Measurements from ENCODE around the gene TMEM178B. TPM values are rescaled to one million over a fixed set of nuclear protein-coding genes. Genes with fewer than 3 reads are reported as not detected.

Gene TMEM178B
- total RNA-seq, 2 experiments from 2014 or later: 0.05 TPM

- intact Hi-C loops (cut with micrococcal nuclease): no loop called here
- DNase-seq: no peak
- H3K27me3 Mint-ChIP-seq (ENCODE audit: low read depth): peaks cover 17% of the 10 kb centered on the region
- no peaks in the 10 kb centered on the region for H3K4me1 Mint-ChIP-seq (ENCODE audit: low read depth)
- CTCF ChIA-PET: no interaction called here
- no peaks in the 10 kb centered on the region for H3K9me3 Mint-ChIP-seq
- H3K4me3 Mint-ChIP-seq: no peak overlapping the region
- no peak overlapping the region for H3K27ac Mint-ChIP-seq
- no peaks in the 10 kb centered on the region for H3K36me3 Mint-ChIP-seq (ENCODE audit: low read depth)
Measured at GRCh38 chr7:141460781-141461715, 387.2 kb downstream of the TMEM178B start.

DNA sequence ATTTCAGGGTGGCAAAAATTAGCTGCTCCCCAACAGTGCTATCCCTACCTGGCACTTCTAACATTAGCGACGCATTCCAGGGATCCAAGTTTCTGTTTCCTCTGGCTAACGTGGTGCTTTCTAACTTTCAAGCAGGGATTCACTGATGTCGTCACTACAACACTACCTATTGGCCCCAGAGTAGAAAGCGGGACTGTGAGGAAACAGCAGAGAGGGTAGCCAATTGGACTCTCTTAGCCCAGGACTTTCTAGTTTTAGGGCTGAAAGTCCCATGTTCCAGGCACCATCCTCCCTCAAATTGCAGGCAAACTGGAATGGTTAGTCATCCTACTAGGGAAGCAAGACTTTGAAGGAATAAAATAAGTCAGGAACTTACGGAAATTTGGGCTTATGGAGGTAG, 388.1 kb downstream of the TMEM178B start:
- CTCF ChIA-PET: no interaction called here

GRCh38 chr7:141462958-141463357, 389.1 kb downstream of the TMEM178B start:
- H3K4me3 Mint-ChIP-seq: no peak overlapping the region
- H3K36me3 Mint-ChIP-seq (ENCODE audit: low read depth): no peaks in the 10 kb centered on the region

More for the DNA sequence above, 388.1 kb downstream of the TMEM178B start:
- DNase-seq: no peak
- no peaks in the 10 kb centered on the region for H3K4me1 Mint-ChIP-seq (ENCODE audit: low read depth)
- H3K27ac Mint-ChIP-seq: no peak overlapping the region
- H3K36me3 Mint-ChIP-seq (ENCODE audit: low read depth): no peaks in the 10 kb centered on the region
- peaks cover 18% of the 10 kb centered on the region for H3K27me3 Mint-ChIP-seq (ENCODE audit: low read depth)
- no peak overlapping the region for H3K4me3 Mint-ChIP-seq
- intact Hi-C loops (cut with micrococcal nuclease): no loop called here
- no peaks in the 10 kb centered on the region for H3K9me3 Mint-ChIP-seq

GRCh38 chr7:141463986-141464385, 390.1 kb downstream of the TMEM178B start:
- no peak overlapping the region for H3K4me3 Mint-ChIP-seq
- no peak for DNase-seq
- H3K27ac Mint-ChIP-seq: no peak overlapping the region
- H3K4me1 Mint-ChIP-seq (ENCODE audit: low read depth): no peaks in the 10 kb centered on the region
- H3K36me3 Mint-ChIP-seq (ENCODE audit: low read depth): no peaks in the 10 kb centered on the region
- H3K27me3 Mint-ChIP-seq (ENCODE audit: low read depth): peaks cover 17% of the 10 kb centered on the region
- CTCF ChIA-PET: no interaction called here
- H3K9me3 Mint-ChIP-seq: no peaks in the 10 kb centered on the region
- intact Hi-C loops (cut with micrococcal nuclease): no loop called here

More at GRCh38 chr7:141462958-141463357, 389.1 kb downstream of the TMEM178B start:
- no peaks in the 10 kb centered on the region for H3K4me1 Mint-ChIP-seq (ENCODE audit: low read depth)
- intact Hi-C loops (cut with micrococcal nuclease): no loop called here
- CTCF ChIA-PET: no interaction called here
- H3K27ac Mint-ChIP-seq: no peak overlapping the region
- H3K27me3 Mint-ChIP-seq (ENCODE audit: low read depth): peaks cover 17% of the 10 kb centered on the region
- DNase-seq: no peak
- no peaks in the 10 kb centered on the region for H3K9me3 Mint-ChIP-seq

DNA sequence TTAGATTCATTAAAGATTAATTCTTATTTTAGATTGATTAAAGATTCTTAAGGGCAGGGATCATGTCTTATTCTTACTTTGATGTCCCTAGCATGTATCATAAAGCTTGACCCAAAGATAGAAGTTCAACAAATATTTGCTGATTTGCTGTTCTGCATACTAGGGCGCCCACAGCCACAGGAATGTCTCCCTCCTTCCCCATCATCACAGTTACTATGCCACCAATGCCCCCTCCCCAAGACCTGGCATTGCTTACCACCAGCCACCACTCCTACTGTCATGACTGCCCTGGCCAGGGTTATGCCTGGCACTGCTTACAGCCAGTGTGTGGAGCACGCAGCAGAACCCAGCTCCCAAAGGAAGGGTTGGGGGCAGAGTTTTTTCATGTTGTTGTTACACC, 390.7 kb downstream of the TMEM178B start:
- H3K9me3 Mint-ChIP-seq: no peaks in the 10 kb centered on the region
- CTCF ChIA-PET: no interaction called here
- no peaks in the 10 kb centered on the region for H3K4me1 Mint-ChIP-seq (ENCODE audit: low read depth)
- intact Hi-C loops (cut with micrococcal nuclease): no loop called here
- H3K27me3 Mint-ChIP-seq (ENCODE audit: low read depth): peaks cover 15% of the 10 kb centered on the region
- no peak overlapping the region for H3K27ac Mint-ChIP-seq
- no peak for DNase-seq
- H3K4me3 Mint-ChIP-seq: no peak overlapping the region
- H3K36me3 Mint-ChIP-seq (ENCODE audit: low read depth): no peaks in the 10 kb centered on the region

DNA sequence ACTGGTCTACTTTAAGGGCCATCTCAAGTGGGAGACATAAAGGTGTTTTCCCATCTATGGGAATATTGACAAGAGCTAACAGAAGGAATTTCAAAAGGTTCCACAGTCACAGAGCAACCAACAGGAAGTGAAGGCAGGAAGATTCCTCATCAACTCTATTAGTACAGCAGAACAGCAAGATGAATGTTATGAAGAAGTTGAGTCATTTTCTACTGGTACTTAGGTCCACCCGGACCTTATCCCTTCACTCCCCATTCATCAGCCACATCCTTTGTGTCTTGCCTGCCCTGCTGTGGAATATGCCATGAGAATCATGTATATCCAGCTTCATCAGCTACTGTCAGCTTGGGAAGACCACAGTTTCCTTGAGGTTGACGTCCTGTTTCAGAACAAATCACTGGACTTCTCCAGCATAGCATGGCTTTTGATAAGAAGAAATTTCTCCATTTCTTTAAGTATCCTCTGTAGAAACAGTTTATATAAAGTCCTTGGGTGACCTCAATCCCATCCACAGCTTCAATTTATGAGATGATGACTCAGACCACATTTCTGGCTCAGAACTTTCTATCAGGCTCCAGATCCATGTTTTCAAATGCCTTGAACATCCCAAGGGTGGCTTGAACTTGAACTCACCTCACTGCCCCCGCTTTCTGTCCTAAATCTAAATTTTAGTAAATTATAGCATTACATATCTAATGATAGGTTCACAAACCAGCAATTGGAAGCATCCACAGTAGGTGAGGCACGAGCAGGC, 392.5 kb downstream of the TMEM178B start:
- Mint-ChIP-seq H3K4me1 (ENCODE audit: low read depth) (no peaks in the 10 kb centered on the region), H3K27me3 (ENCODE audit: low read depth) (peaks cover 12% of the 10 kb centered on the region), H3K9me3 (no peaks in the 10 kb centered on the region), H3K36me3 (ENCODE audit: low read depth) (no peaks in the 10 kb centered on the region), H3K4me3 (no peak overlapping the region), H3K27ac (no peak overlapping the region)
- intact Hi-C loops (cut with micrococcal nuclease): no loop called here
- no peak for DNase-seq
- CTCF ChIA-PET: interaction anchor here (0.6 kb wide), 2 partner anchors 179 to 836 kb away, joined by 3 to 4 read pairs; no protein-coding TSS in a partner anchor

GRCh38 chr7:141468341-141468740, 394.5 kb downstream of the TMEM178B start:
- Mint-ChIP-seq H3K9me3 (no peaks in the 10 kb centered on the region), H3K4me3 (no peak overlapping the region), H3K27ac (no peak overlapping the region), H3K27me3 (ENCODE audit: low read depth) (peaks cover 9% of the 10 kb centered on the region), H3K4me1 (ENCODE audit: low read depth) (no peaks in the 10 kb centered on the region), H3K36me3 (ENCODE audit: low read depth) (no peaks in the 10 kb centered on the region)
- intact Hi-C loops (cut with micrococcal nuclease): no loop called here
- CTCF ChIA-PET: no interaction called here
- no peak for DNase-seq

DNA sequence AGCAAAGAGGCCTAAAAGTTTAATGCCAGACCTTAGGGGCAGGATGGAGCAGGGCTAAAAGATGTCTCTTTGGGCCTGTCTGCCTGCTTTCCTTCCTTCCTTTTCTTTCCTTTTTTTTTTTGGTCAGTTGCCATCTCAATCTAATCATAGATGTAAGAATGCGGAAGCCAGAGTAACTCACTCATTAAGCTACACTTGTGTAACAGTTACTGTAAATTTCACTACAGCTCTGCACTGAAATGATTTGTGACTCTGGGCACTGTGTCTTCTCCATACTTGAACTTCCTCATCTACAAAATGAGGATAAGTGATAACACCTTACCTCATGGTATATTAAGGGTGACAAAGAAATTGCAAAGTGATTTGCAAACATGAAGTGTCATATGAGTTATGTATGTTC, 401.8 kb downstream of the TMEM178B start:
- Mint-ChIP-seq H3K9me3 (no peaks in the 10 kb centered on the region), H3K27me3 (ENCODE audit: low read depth) (peaks cover 15% of the 10 kb centered on the region), H3K36me3 (ENCODE audit: low read depth) (no peaks in the 10 kb centered on the region), H3K27ac (no peak overlapping the region), H3K4me3 (no peak overlapping the region), H3K4me1 (ENCODE audit: low read depth) (no peaks in the 10 kb centered on the region)
- DNase-seq: no peak
- intact Hi-C loops (cut with micrococcal nuclease): no loop called here
- CTCF ChIA-PET: no interaction called here

GRCh38 chr7:141477865-141478264, 404.0 kb downstream of the TMEM178B start:
- Mint-ChIP-seq H3K27me3 (ENCODE audit: low read depth) (peaks cover 20% of the 10 kb centered on the region), H3K9me3 (no peaks in the 10 kb centered on the region), H3K4me1 (ENCODE audit: low read depth) (no peaks in the 10 kb centered on the region), H3K27ac (no peak overlapping the region), H3K36me3 (ENCODE audit: low read depth) (no peaks in the 10 kb centered on the region), H3K4me3 (no peak overlapping the region)
- CTCF ChIA-PET: no interaction called here
- intact Hi-C loops (cut with micrococcal nuclease): no loop called here
- DNase-seq: no peak

GRCh38 chr7:141478845-141479244, 405.0 kb downstream of the TMEM178B start:
- DNase-seq: no peak
- Mint-ChIP-seq H3K9me3 (no peaks in the 10 kb centered on the region), H3K4me1 (ENCODE audit: low read depth) (no peaks in the 10 kb centered on the region), H3K4me3 (no peak overlapping the region), H3K36me3 (ENCODE audit: low read depth) (no peaks in the 10 kb centered on the region), H3K27ac (no peak overlapping the region), H3K27me3 (ENCODE audit: low read depth) (peaks cover 24% of the 10 kb centered on the region)
- intact Hi-C loops (cut with micrococcal nuclease): no loop called here
- CTCF ChIA-PET: no interaction called here

GRCh38 chr7:141480953-141481352, 407.1 kb downstream of the TMEM178B start:
- no peak overlapping the region for H3K27ac Mint-ChIP-seq
- H3K36me3 Mint-ChIP-seq (ENCODE audit: low read depth): no peaks in the 10 kb centered on the region
- no peaks in the 10 kb centered on the region for H3K4me1 Mint-ChIP-seq (ENCODE audit: low read depth)
- peaks cover 22% of the 10 kb centered on the region for H3K27me3 Mint-ChIP-seq (ENCODE audit: low read depth)
- CTCF ChIA-PET: no interaction called here
- intact Hi-C loops (cut with micrococcal nuclease): no loop called here
- H3K4me3 Mint-ChIP-seq: no peak overlapping the region
- no peaks in the 10 kb centered on the region for H3K9me3 Mint-ChIP-seq
- no peak for DNase-seq

DNA sequence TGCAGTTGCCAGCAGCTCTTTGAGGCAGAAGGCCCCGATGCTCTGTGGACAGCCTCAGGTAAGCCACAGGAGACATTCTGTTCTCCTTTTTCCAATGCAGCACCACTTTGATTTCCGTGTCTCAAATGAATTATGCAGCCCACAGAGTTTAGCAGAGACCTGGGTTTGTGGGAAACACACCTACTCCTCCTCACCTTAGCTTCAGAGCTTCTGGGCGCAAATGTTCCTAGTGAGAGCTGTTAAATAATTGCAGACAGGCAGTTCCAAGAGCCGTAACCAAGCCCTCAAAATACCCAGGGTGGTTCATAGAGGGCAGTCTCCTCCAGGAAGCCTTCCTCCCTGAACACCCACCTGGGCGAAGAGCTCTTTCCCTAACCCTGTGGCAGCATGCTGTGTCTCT, 408.1 kb downstream of the TMEM178B start:
- no peaks in the 10 kb centered on the region for H3K36me3 Mint-ChIP-seq (ENCODE audit: low read depth)
- no peak overlapping the region for H3K4me3 Mint-ChIP-seq
- no peaks in the 10 kb centered on the region for H3K4me1 Mint-ChIP-seq (ENCODE audit: low read depth)
- H3K27me3 Mint-ChIP-seq (ENCODE audit: low read depth): peaks cover 22% of the 10 kb centered on the region
- intact Hi-C loops (cut with micrococcal nuclease): no loop called here
- CTCF ChIA-PET: no interaction called here
- no peak overlapping the region for H3K27ac Mint-ChIP-seq
- H3K9me3 Mint-ChIP-seq: no peaks in the 10 kb centered on the region
- no peak for DNase-seq

GRCh38 chr7:141483044-141483443, 409.2 kb downstream of the TMEM178B start:
- DNase-seq: no peak
- H3K4me3 Mint-ChIP-seq: no peak overlapping the region
- H3K9me3 Mint-ChIP-seq: no peaks in the 10 kb centered on the region
- CTCF ChIA-PET: no interaction called here
- H3K36me3 Mint-ChIP-seq (ENCODE audit: low read depth): no peaks in the 10 kb centered on the region
- intact Hi-C loops (cut with micrococcal nuclease): no loop called here
- H3K27ac Mint-ChIP-seq: no peak overlapping the region
- H3K27me3 Mint-ChIP-seq (ENCODE audit: low read depth): peaks cover 17% of the 10 kb centered on the region
- no peaks in the 10 kb centered on the region for H3K4me1 Mint-ChIP-seq (ENCODE audit: low read depth)

Measured in activated naive CD4-positive, alpha-beta T cell treated with anti-CD3 and anti-CD28 coated beads for 36 hours (primary cell).